A549 (cell line): ENCODE measurements around the gene MGLL.

Source experiments
- CHD4 ChIP-seq: fragments of 200-600 bp; sonication (generic); IDR thresholded peaks from 2 replicates; pipeline ENCODE4 v1.6.1; 2016; ENCODE audit warnings: antibody characterized with exemption, mild to moderate bottlenecking, borderline replicate concordance
- EP300 ChIP-seq, 2 experiments: fragments of >200 bp; sonication (Bioruptor Twin); formaldehyde crosslinking; IDR thresholded peaks; 2 replicates in 1 of 2; 3 replicates in 1 of 2; pipeline ENCODE4 v1.6.1; 2016 to 2017
- FOSL2 ChIP-seq, 2 experiments: fragments of 450-650 bp in 1 of 2; fragments of >200 bp in 1 of 2; sonication (Bioruptor Twin) in 1 of 2; formaldehyde crosslinking; IDR thresholded peaks; 2 replicates each; pipeline versions ENCODE4 v1.5.0 to v1.6.1; 2016 to 2020; ENCODE audit warnings: mild to moderate bottlenecking in 1 of 2, moderate library complexity in 1 of 2
- POLR2A ChIP-seq: IDR thresholded peaks from 2 replicates; pipeline ENCODE4 v1.6.1; 2012; ENCODE audit warnings: mild to moderate bottlenecking, low read length
- RAD21 ChIP-seq, 2 experiments: fragments of >200 bp in 1 of 2; sonication (Bioruptor Twin) in 1 of 2; formaldehyde crosslinking in 1 of 2; IDR thresholded peaks in 1 of 2; conservative IDR thresholded peaks in 1 of 2; 2 replicates in 1 of 2; 3 replicates in 1 of 2; pipeline ENCODE4 v1.6.1; 2012 to 2018; ENCODE audit warnings: inconsistent platforms in 1 of 2
- RFX5 ChIP-seq: fragments of 450-650 bp; IDR thresholded peaks from 2 replicates; pipeline ENCODE4 v1.7.1; 2014; ENCODE audit warnings: antibody characterized with exemption, mild to moderate bottlenecking, moderate library complexity
- SMC3 ChIP-seq: fragments of >200 bp; sonication (Bioruptor Twin); formaldehyde crosslinking; IDR thresholded peaks from 3 replicates; pipeline ENCODE4 v1.6.1; 2018; ENCODE audit warnings: inconsistent platforms
- TF ChIP-seq, protein P1 (sequence below): fragments of >200 bp; sonication (Bioruptor Twin); formaldehyde crosslinking; IDR thresholded peaks from 3 replicates; pipeline ENCODE4 v1.5.1; 2016
- TF ChIP-seq, protein P2 (sequence below): fragments of 150-350 bp; IDR thresholded peaks from 2 replicates; pipeline ENCODE4 v1.6.1; 2014; ENCODE audit warnings: low read depth, mild to moderate bottlenecking, low read length
- TF ChIP-seq, protein P3 (sequence below): fragments of 200-600 bp; sonication (generic); IDR thresholded peaks from 2 replicates; pipeline ENCODE4 v1.6.1; 2016; ENCODE audit warnings: antibody characterized with exemption, mild to moderate bottlenecking, moderate library complexity
- TF ChIP-seq, protein P4 (sequence below): fragments of >200 bp; sonication (Bioruptor Twin); formaldehyde crosslinking; IDR thresholded peaks from 3 replicates; pipeline ENCODE4 v1.6.1; 2016
- TF ChIP-seq, protein P5 (sequence below): IDR thresholded peaks from 2 replicates; pipeline ENCODE4 v1.6.1; 2012

DNA sequence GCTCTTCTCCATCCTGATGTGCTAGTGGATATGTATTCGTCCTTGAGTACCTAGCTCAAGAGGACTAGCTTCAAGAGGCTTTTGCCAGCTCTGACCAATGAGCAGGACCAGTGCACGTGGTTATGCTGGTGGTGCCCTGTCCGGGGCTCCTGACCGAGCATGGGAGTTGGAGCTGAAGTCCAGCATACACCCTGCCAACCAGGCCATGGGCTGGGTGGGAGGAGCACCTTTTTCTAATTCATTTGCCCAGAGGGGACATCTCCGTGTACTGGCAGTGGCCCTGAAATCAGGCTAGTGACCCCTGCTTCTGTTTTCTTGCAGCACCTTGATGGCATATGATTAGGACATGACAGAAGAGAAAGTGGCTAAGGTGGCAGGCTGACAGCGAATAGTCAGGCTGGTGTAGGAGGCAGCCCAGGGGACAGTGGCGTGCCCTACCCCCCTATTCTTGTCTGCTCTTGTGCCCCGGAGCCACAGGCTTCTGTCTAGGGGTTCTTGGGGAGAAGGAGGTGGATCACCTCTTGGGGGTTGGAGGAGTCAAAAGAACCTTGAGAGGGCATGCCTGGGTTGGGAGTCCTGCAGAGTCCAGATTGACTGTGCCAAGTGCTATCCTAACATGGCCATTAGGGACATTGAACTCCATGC, 176.8 kb downstream of the MGLL start:
- TF ChIP-seq, protein P1, sequence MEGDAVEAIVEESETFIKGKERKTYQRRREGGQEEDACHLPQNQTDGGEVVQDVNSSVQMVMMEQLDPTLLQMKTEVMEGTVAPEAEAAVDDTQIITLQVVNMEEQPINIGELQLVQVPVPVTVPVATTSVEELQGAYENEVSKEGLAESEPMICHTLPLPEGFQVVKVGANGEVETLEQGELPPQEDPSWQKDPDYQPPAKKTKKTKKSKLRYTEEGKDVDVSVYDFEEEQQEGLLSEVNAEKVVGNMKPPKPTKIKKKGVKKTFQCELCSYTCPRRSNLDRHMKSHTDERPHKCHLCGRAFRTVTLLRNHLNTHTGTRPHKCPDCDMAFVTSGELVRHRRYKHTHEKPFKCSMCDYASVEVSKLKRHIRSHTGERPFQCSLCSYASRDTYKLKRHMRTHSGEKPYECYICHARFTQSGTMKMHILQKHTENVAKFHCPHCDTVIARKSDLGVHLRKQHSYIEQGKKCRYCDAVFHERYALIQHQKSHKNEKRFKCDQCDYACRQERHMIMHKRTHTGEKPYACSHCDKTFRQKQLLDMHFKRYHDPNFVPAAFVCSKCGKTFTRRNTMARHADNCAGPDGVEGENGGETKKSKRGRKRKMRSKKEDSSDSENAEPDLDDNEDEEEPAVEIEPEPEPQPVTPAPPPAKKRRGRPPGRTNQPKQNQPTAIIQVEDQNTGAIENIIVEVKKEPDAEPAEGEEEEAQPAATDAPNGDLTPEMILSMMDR: no peak
- TF ChIP-seq FOSL2 (IDR thresholded peaks at IDR 0.05) (no peak), FOSL2 (CRISPR knock-in tag; IDR thresholded peaks at IDR 0.05) (no peak), POLR2A (no peak), RAD21 (conservative IDR thresholded peaks at IDR 0.05 in 1 of 2, IDR thresholded peaks at IDR 0.05 in 1 of 2) (no peak), SMC3 (no peak), RFX5 (no peak), EP300 (IDR thresholded peaks at IDR 0.05) (no peak), CHD4 (no peak)
- TF ChIP-seq, protein P2, sequence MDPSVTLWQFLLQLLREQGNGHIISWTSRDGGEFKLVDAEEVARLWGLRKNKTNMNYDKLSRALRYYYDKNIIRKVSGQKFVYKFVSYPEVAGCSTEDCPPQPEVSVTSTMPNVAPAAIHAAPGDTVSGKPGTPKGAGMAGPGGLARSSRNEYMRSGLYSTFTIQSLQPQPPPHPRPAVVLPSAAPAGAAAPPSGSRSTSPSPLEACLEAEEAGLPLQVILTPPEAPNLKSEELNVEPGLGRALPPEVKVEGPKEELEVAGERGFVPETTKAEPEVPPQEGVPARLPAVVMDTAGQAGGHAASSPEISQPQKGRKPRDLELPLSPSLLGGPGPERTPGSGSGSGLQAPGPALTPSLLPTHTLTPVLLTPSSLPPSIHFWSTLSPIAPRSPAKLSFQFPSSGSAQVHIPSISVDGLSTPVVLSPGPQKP: no peak
- TF ChIP-seq, protein P3, sequence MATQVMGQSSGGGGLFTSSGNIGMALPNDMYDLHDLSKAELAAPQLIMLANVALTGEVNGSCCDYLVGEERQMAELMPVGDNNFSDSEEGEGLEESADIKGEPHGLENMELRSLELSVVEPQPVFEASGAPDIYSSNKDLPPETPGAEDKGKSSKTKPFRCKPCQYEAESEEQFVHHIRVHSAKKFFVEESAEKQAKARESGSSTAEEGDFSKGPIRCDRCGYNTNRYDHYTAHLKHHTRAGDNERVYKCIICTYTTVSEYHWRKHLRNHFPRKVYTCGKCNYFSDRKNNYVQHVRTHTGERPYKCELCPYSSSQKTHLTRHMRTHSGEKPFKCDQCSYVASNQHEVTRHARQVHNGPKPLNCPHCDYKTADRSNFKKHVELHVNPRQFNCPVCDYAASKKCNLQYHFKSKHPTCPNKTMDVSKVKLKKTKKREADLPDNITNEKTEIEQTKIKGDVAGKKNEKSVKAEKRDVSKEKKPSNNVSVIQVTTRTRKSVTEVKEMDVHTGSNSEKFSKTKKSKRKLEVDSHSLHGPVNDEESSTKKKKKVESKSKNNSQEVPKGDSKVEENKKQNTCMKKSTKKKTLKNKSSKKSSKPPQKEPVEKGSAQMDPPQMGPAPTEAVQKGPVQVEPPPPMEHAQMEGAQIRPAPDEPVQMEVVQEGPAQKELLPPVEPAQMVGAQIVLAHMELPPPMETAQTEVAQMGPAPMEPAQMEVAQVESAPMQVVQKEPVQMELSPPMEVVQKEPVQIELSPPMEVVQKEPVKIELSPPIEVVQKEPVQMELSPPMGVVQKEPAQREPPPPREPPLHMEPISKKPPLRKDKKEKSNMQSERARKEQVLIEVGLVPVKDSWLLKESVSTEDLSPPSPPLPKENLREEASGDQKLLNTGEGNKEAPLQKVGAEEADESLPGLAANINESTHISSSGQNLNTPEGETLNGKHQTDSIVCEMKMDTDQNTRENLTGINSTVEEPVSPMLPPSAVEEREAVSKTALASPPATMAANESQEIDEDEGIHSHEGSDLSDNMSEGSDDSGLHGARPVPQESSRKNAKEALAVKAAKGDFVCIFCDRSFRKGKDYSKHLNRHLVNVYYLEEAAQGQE: no peak
- TF ChIP-seq, protein P4, sequence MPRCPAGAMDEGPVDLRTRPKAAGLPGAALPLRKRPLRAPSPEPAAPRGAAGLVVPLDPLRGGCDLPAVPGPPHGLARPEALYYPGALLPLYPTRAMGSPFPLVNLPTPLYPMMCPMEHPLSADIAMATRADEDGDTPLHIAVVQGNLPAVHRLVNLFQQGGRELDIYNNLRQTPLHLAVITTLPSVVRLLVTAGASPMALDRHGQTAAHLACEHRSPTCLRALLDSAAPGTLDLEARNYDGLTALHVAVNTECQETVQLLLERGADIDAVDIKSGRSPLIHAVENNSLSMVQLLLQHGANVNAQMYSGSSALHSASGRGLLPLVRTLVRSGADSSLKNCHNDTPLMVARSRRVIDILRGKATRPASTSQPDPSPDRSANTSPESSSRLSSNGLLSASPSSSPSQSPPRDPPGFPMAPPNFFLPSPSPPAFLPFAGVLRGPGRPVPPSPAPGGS: no peak
- TF ChIP-seq, protein P5, sequence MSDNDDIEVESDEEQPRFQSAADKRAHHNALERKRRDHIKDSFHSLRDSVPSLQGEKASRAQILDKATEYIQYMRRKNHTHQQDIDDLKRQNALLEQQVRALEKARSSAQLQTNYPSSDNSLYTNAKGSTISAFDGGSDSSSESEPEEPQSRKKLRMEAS: no peak
